ENCODE measurements around the gene ETDB. TPM values are rescaled to one million over a fixed set of nuclear protein-coding genes. Genes with fewer than 3 reads are reported as not detected.
"Not testable (repeated sequence)": the region's sequence is repeated elsewhere in the genome, so short reads cannot be mapped to it uniquely, and the experiment has no call there.

The ETDB gene
- under 1 TPM in 4 of 5 donors, not detected in 1; 0.19 to 0.51 (median 0.39) TPM for polyA plus RNA-seq (ENCODE audit: insufficient read depth in 1 of 5, insufficient read length in 5 of 5, low replicate concordance in 1 of 5)
- long read RNA-seq, donor 1: 0 reads
- long read RNA-seq, donor 2: 0 reads
- long read RNA-seq, donor 3: 0 reads
- long read RNA-seq, donor 4: 0 reads
- long read RNA-seq, donor 5: 0 reads
- long read RNA-seq, donor 6: 0 reads
- long read RNA-seq, donor 7: 0 reads
- long read RNA-seq, donor 8: 0 reads

- not testable (repeated sequence) for DNase-seq
These were observed at the start of gene ETDB for GRCh38 chrX:135120056-135120576. TSS of gene ETDB (minus strand) at chrX:135120526. CDS start at chrX:135119261, 1,265 bp downstream.

DNA sequence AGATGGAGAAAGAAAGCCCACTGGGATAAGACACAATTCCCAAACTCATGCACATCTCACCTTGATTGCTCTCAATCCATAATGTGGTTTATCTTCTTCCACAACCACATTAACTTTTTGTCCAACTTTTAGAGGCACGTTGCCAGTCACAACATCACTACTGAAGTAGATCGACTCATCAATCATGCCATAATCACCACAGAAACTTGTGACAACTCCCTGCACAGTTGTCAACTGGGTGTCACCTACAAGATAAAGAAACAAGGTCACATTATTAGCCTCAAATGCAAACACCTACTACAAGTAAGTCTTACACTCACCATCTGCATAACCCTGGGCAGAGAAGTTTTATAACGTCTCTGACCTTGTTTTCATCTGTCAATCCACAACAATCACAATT lies 49.2 kb upstream of the ETDB start:
- DNase-seq: not testable (repeated sequence)

- no peak for DNase-seq
These were observed 48.2 kb upstream of the ETDB start for GRCh38 chrX:135168486-135168885.

GRCh38 chrX:135154688-135155087 lies 34.4 kb upstream of the ETDB start:
- not testable (repeated sequence) for DNase-seq

DNA sequence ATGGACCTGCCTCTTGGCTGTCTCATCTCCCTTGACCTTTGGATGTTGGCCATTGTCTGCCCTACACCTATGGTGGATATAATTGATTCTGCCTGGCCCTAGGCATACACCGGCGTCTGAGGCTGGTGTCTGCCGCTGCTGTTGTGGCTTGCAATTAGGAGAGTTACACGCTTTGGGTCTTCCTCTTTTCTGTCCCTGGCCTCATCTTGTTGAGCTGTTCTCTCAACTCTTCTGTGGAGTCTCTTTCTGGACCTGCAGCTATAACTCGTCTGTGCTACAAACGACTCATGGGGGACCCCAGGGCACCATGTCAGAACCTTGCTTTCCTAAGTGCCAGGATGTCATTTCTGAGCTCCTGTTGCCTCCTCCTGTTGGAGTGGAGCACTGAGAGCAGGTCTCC lies 5.8 kb upstream of the ETDB start:
- not testable (repeated sequence) for DNase-seq

DNA sequence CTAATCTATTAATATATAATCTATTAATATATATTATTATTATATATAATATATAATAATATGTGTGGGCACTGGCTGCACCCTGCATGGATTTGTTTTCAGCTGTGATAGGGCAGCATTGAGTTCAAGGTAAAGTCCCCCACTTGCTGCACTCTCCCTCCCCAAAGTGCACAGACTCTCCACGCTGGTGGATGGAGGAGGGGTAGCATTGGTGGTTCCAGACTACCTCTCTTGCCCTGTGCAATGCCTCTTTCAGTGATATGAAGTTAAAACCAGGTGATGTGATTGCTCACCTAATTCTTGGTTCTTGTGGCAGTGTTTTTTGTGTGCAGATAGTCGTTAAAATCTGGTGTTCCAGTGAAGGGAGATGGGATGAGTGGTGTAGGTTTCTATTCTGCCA lies 4.3 kb downstream of the ETDB start:
- not testable (repeated sequence) for DNase-seq

DNA sequence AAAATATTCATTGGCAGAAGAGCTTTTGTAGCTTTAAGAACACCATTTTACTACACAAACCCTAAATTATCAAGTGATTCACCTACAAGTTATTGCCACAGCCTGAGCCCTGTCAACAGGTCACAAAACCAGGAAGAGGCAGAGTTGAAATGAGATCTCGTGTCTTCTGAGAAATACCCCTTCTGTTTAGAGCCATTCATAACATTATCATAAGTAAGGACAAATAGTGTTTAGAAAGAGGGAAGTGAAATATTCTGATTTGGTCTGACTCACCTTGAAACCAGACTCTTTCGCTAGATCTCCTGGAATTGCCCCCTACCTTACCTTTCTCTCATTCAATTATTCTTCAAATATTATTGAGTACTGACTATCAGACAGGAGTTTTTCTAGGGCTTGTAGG lies 5.9 kb downstream of the ETDB start:
- DNase-seq: no peak

GRCh38 chrX:135112743-135113142 lies 7.6 kb downstream of the ETDB start:
- no peak for DNase-seq

GRCh38 chrX:135112096-135112729 lies 8.1 kb downstream of the ETDB start:
- DNase-seq: no peak

GRCh38 chrX:135109554-135109953 lies 10.8 kb downstream of the ETDB start:
- no peak for DNase-seq

GRCh38 chrX:135099493-135099783 lies 20.9 kb downstream of the ETDB start:
- no peak for DNase-seq

DNA sequence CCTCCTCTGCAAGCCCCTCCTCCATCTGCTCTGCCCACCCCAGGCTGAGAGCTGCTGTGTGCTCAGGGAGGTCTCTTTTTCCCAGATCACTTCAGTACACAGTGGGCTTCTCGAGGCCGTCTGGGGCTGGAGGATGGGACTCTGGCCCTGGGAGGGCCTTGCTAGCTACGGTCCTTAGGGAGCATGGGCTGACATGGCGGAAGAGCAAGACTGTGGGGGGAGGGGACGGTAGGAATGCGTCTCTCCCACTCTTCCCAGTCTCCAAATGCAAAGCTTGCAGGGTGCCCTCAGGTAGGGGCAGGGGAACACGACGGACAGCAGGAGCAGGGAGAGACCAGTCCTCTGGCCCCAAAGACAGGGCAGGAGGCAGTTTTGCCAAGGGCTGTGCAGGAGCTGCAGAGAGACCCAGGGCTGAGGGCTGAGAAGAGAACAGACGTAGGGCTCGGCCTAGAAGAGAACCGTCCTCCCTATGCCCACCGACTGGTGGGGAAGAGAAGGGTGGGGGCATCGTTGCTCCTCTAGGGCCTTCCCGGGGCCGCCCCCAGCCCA lies 23.1 kb downstream of the ETDB start:
- DNase-seq: not testable (repeated sequence)

GRCh38 chrX:135095715-135096114 lies 24.6 kb downstream of the ETDB start:
- no peak for DNase-seq

- no peak for DNase-seq
These were observed 25.6 kb downstream of the ETDB start for GRCh38 chrX:135094726-135095125.

DNA sequence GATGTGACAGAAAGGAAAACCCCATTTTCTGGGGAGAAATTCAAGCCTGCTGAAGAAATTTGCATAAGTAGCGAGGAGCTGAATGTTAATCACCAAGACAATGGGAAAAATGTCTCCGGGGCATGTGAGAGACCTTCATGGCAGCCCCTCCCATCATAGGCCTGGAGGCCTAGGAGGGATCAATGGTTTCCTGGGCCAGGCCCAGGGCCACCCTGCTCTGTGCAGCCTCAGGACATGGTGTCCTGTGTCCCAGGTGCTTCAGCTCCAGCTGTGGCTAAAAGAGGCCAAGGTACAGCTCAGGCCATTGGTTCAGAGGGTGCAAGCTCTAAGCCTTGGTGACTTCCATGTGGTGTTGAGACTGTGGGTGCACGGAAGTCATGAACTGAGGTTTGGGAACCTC lies 31.2 kb downstream of the ETDB start:
- no peak for DNase-seq

- no peak for DNase-seq
These were observed 32.5 kb downstream of the ETDB start for GRCh38 chrX:135087867-135088266.

- DNase-seq: peak; percentile 28 to 32
These were observed 34.0 kb downstream of the ETDB start for GRCh38 chrX:135086197-135086854.

DNA sequence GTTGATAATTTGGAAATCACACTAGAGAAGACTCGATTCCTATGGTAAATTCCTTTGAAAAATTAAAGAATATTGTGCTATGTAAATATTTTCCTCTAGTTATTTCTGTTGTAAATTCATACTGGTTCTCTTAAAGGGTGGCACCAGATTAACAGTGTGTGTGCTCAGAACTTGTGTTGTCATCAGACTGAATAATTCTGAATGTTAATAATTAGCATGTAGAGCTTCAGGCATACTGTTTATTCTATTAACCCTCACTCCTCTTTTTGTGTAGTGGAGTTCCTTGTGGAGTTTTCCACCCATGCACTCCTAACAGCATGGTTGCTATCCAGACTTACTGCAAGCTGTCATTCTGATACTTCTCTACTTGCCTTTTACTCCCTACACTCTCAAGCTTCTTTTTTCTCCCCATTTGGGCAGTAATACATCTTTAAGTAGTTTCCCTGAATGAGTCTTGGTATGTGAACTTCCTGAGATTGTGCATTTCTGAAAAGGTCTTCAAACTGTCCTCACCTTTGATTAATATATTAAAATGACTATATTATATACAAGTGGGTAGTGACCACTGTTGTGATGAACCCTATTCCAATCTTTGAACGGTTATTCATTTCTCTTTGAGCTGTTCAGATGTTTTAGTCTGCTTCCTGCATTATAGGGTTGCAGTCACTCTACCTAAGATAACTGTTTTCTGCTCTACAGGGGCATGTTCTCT lies 38.5 kb downstream of the ETDB start:
- DNase-seq: no peak

All from right lung (tissue), 10 donors.